Body of pancreas (tissue), 4 donors: Measurements from ENCODE around the gene GOLGA6A.

ENCODE experiments used
- POLR2A ChIP-seq, 3 donors: fragments of 450-650 bp; IDR thresholded peaks; one replicate each; pipeline ENCODE4 v1.6.1; 2016; ENCODE audit warnings: antibody characterized with exemption in 3 of 3, mild to moderate bottlenecking in 2 of 3
- TF ChIP-seq, protein P1 (sequence below), 7 experiments: fragments of 450-650 bp in 4 of 7; fragments of 200-600 bp in 3 of 7; sonication (generic) in 3 of 7; IDR thresholded peaks; one replicate each; pipeline ENCODE4 v1.5.1; 2016 to 2019; ENCODE audit warnings: antibody characterized with exemption in 7 of 7

DNA sequence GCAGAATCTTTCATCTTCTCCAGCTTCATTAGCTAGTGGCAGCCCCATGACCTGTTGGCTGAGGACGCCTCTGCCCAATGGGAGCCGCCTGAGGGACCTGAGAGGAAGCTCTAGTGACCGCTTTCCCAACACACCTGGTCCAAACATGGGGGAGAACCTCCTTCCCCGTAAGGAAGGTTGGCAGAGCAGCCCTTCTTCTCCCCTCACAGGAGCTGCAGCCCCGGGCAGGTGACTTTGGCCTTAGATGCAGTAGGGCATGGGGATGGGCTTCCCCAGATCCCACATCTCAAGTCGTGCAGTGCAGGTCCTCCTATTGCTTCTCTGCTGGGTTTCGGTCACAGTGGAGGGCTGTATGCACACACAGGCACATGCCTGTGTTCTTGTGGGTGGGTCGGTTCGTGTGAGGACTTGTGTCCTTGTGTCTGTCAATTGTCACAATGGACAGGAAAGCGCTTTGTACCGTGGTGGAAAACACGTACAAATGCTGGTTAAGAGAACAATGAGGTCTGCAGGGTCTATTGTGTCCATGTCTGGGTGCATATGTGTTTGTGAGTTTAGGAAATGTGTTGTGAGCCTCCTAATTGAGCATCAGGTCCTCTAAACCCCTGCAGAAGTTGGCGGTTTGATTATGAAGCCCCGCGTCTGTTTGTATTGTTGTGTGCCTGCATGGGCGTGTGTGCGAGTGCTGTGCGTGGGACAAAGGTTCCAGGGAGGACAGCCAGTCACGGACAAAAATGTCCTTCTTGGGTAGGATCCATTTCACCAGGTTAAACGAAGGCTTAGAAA, 49.5 kb upstream of the GOLGA6A start:
- TF ChIP-seq, protein P1, sequence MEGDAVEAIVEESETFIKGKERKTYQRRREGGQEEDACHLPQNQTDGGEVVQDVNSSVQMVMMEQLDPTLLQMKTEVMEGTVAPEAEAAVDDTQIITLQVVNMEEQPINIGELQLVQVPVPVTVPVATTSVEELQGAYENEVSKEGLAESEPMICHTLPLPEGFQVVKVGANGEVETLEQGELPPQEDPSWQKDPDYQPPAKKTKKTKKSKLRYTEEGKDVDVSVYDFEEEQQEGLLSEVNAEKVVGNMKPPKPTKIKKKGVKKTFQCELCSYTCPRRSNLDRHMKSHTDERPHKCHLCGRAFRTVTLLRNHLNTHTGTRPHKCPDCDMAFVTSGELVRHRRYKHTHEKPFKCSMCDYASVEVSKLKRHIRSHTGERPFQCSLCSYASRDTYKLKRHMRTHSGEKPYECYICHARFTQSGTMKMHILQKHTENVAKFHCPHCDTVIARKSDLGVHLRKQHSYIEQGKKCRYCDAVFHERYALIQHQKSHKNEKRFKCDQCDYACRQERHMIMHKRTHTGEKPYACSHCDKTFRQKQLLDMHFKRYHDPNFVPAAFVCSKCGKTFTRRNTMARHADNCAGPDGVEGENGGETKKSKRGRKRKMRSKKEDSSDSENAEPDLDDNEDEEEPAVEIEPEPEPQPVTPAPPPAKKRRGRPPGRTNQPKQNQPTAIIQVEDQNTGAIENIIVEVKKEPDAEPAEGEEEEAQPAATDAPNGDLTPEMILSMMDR (IDR thresholded peaks at IDR 0.05) = no peak
- no peak for TF ChIP-seq POLR2A (IDR thresholded peaks at IDR 0.05)
